ENCODE data around the gene ASB10. TPM values are rescaled to one million over a fixed set of nuclear protein-coding genes. Genes with fewer than 3 reads are reported as not detected.

The ASB10 gene
- total RNA-seq, 1 donor from 2014 or later: not detected

DNA sequence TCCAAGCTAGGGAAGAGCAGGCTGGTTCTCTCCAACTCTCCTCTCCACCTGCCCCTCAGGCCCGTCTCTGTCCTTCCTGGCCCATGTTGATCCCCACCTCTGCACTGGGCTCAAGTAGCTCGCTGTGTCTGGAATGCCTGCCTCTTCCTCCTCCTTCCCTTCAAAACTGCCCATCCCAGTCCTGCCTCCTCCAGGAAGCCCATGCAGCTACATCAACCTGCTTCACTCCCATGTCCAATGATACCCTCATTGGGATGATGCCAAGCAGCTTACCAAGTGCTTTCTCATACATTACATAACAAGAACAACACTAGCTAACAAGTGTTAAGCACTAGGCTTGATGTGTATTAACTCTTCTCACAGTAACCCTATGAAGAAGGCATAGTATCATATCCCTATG lies 8.2 kb downstream of the ASB10 start:
- Mint-ChIP-seq H3K36me3 (ENCODE audit: insufficient read depth) (no peaks in the 10 kb centered on the region), H3K27ac (no peak overlapping the region), H3K27me3 (peaks cover 54% of the 10 kb centered on the region), H3K9me3 (ENCODE audit: low read depth) (no peaks in the 10 kb centered on the region), H3K4me3 (ENCODE audit: low read depth) (no peak overlapping the region), H3K4me1 (ENCODE audit: low read depth) (no peaks in the 10 kb centered on the region)
- no peak for DNase-seq (ENCODE audit: low spot score, unreplicated experiment)
- TF ChIP-seq, protein P1, sequence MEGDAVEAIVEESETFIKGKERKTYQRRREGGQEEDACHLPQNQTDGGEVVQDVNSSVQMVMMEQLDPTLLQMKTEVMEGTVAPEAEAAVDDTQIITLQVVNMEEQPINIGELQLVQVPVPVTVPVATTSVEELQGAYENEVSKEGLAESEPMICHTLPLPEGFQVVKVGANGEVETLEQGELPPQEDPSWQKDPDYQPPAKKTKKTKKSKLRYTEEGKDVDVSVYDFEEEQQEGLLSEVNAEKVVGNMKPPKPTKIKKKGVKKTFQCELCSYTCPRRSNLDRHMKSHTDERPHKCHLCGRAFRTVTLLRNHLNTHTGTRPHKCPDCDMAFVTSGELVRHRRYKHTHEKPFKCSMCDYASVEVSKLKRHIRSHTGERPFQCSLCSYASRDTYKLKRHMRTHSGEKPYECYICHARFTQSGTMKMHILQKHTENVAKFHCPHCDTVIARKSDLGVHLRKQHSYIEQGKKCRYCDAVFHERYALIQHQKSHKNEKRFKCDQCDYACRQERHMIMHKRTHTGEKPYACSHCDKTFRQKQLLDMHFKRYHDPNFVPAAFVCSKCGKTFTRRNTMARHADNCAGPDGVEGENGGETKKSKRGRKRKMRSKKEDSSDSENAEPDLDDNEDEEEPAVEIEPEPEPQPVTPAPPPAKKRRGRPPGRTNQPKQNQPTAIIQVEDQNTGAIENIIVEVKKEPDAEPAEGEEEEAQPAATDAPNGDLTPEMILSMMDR (IDR thresholded peaks at IDR 0.05; ENCODE audit: unreplicated experiment): no peak

GRCh38 chr7:151178236-151178635 lies 8.8 kb downstream of the ASB10 start:
- TF ChIP-seq, protein P1 (IDR thresholded peaks at IDR 0.05; ENCODE audit: unreplicated experiment): no peak
- Mint-ChIP-seq H3K9me3 (ENCODE audit: low read depth) (no peaks in the 10 kb centered on the region), H3K4me3 (ENCODE audit: low read depth) (no peak overlapping the region), H3K27me3 (peaks cover 59% of the 10 kb centered on the region), H3K36me3 (ENCODE audit: insufficient read depth) (no peaks in the 10 kb centered on the region), H3K27ac (no peak overlapping the region), H3K4me1 (ENCODE audit: low read depth) (no peaks in the 10 kb centered on the region)
- DNase-seq (ENCODE audit: low spot score, unreplicated experiment): no peak

DNA sequence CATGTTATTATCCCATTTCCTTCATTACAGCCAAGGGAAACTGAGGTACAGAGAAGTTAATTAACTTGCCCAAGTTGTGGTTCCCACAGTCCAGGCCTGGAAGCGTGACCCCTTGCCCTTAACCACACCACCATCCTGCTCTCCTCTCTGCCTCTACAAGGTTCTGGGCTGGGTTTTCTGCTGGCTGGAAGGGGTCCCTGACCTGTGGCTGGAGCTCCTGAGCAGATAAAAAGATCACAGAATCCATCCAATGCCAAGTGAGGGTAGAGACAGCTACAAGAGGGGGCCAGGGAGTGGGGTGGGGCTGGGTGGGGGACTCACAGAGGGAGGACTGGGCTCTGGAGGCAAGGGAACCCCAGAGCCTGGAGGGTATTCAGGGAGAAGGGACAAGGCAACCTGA lies 9.7 kb downstream of the ASB10 start:
- no peaks in the 10 kb centered on the region for H3K36me3 Mint-ChIP-seq (ENCODE audit: insufficient read depth)
- H3K4me1 Mint-ChIP-seq (ENCODE audit: low read depth): no peaks in the 10 kb centered on the region
- H3K9me3 Mint-ChIP-seq (ENCODE audit: low read depth): peaks cover 2% of the 10 kb centered on the region
- H3K27me3 Mint-ChIP-seq: peaks cover 68% of the 10 kb centered on the region
- no peak overlapping the region for H3K27ac Mint-ChIP-seq
- no peak overlapping the region for H3K4me3 Mint-ChIP-seq (ENCODE audit: low read depth)
- DNase-seq (ENCODE audit: low spot score, unreplicated experiment): no peak
- TF ChIP-seq, protein P1 (IDR thresholded peaks at IDR 0.05; ENCODE audit: unreplicated experiment): no peak

DNA sequence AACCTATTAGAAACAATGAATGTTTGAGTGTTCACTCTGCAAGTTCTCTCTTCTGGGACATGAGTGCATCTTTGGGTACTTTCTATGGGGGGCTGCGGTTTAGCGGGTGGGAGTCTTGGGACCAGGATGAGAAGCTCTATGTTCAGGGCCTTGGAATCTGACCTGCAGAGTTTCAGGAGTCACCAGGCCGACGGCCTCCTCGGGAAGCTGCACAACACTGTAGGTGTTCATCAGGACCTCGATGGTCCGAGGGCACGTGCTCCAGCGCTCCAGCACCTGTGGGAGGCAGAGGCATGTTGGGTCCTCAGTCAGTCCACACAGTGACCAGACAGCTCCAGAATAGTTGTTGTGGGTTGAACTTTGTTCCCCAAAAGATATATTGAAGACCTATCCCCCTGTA lies 10.6 kb downstream of the ASB10 start:
- peaks cover 69% of the 10 kb centered on the region for H3K27me3 Mint-ChIP-seq
- no peak overlapping the region for H3K27ac Mint-ChIP-seq
- TF ChIP-seq, protein P1 (IDR thresholded peaks at IDR 0.05; ENCODE audit: unreplicated experiment): no peak
- H3K36me3 Mint-ChIP-seq (ENCODE audit: insufficient read depth): no peaks in the 10 kb centered on the region
- H3K4me1 Mint-ChIP-seq (ENCODE audit: low read depth): no peaks in the 10 kb centered on the region
- no peak for DNase-seq (ENCODE audit: low spot score, unreplicated experiment)
- H3K9me3 Mint-ChIP-seq (ENCODE audit: low read depth): peaks cover 2% of the 10 kb centered on the region
- no peak overlapping the region for H3K4me3 Mint-ChIP-seq (ENCODE audit: low read depth)

- no peaks in the 10 kb centered on the region for H3K4me1 Mint-ChIP-seq (ENCODE audit: low read depth)
- peaks cover 74% of the 10 kb centered on the region for H3K27me3 Mint-ChIP-seq
- TF ChIP-seq, protein P1 (IDR thresholded peaks at IDR 0.05; ENCODE audit: unreplicated experiment): no peak
- H3K9me3 Mint-ChIP-seq (ENCODE audit: low read depth): peaks cover 2% of the 10 kb centered on the region
- no peaks in the 10 kb centered on the region for H3K36me3 Mint-ChIP-seq (ENCODE audit: insufficient read depth)
- no peak for DNase-seq (ENCODE audit: low spot score, unreplicated experiment)
- H3K4me3 Mint-ChIP-seq (ENCODE audit: low read depth): no peak overlapping the region
- H3K27ac Mint-ChIP-seq: no peak overlapping the region
Measured at GRCh38 chr7:151175793-151176311, 11.2 kb downstream of the ASB10 start.

Measured in progenitor cell of endocrine pancreas (in vitro differentiated cells).